Stomach (tissue), 4 donors: ENCODE data around the gene SLC37A1.

ENCODE experiments used
- CTCF ChIP-seq, 7 experiments: fragments of 450-650 bp in 4 of 7; fragments of 200-600 bp in 3 of 7; sonication (generic) in 3 of 7; IDR thresholded peaks; one replicate each; pipeline ENCODE4 v1.5.1; 2016 to 2019; ENCODE audit warnings: antibody characterized with exemption in 7 of 7, control low read depth in 2 of 7, mild to moderate bottlenecking in 1 of 7
- EP300 ChIP-seq: sonication (generic); formaldehyde crosslinking; IDR thresholded peaks from one replicate; pipeline ENCODE4 v1.6.1; 2017; ENCODE audit warnings: antibody characterized with exemption
- POLR2A ChIP-seq, 4 donors: fragments of 450-650 bp; IDR thresholded peaks; one replicate each; pipeline ENCODE4 v1.6.1; 2016; ENCODE audit warnings: antibody characterized with exemption in 4 of 4, control low read depth in 2 of 4, mild to moderate bottlenecking in 1 of 4, moderate library complexity in 1 of 4
- POLR2AphosphoS5 ChIP-seq, 3 donors: sonication (generic); formaldehyde crosslinking; IDR thresholded peaks; one replicate each; pipeline ENCODE4 v1.6.1; 2016; ENCODE audit warnings: antibody characterized with exemption in 3 of 3

- TF ChIP-seq POLR2AphosphoS5 (IDR thresholded peaks at IDR 0.05) = no peak
- TF ChIP-seq POLR2A (IDR thresholded peaks at IDR 0.05) = no peak
- no peak for TF ChIP-seq CTCF (IDR thresholded peaks at IDR 0.05)
- TF ChIP-seq EP300 = no peak
These were observed 69.3 kb downstream of the SLC37A1 start for GRCh38 chr21:42582787-42583476.
